HG02840 (cell line): Measurements from ENCODE around the gene S1PR3.

ENCODE experiments used
- ATAC-seq: cut with Tn5 transposase; IDR thresholded peaks from one replicate; pipeline ENCODE4 v1.9.1; 2021; ENCODE audit warnings: mild to moderate bottlenecking, moderate library complexity, moderate number of reproducible peaks; ENCODE audit not compliant: unreplicated experiment, low FRiP score

The S1PR3 gene

GRCh38 chr9:88966894-88967676 lies 24.2 kb upstream of the S1PR3 start:
- ATAC-seq: no peak

GRCh38 chr9:88968799-88969198 lies 22.5 kb upstream of the S1PR3 start:
- no peak for ATAC-seq

GRCh38 chr9:88969646-88970373 lies 21.5 kb upstream of the S1PR3 start:
- ATAC-seq: no peak

- no peak for ATAC-seq
These were observed 19.9 kb upstream of the S1PR3 start for GRCh38 chr9:88971131-88971960.

- no peak for ATAC-seq
These were observed 18.9 kb upstream of the S1PR3 start for GRCh38 chr9:88972401-88972800.

GRCh38 chr9:88973281-88974045 lies 17.8 kb upstream of the S1PR3 start:
- no peak for ATAC-seq

- ATAC-seq: no peak
These were observed 16.6 kb upstream of the S1PR3 start for GRCh38 chr9:88974641-88975040.

- no peak for ATAC-seq
These were observed 15.0 kb upstream of the S1PR3 start for GRCh38 chr9:88975966-88976889.

GRCh38 chr9:88976890-88977257 lies 14.4 kb upstream of the S1PR3 start:
- no peak for ATAC-seq

GRCh38 chr9:88978034-88978433 lies 13.2 kb upstream of the S1PR3 start:
- no peak for ATAC-seq

- no peak for ATAC-seq
These were observed 12.2 kb upstream of the S1PR3 start for GRCh38 chr9:88979021-88979420.

- no peak for ATAC-seq
These were observed 11.5 kb upstream of the S1PR3 start for GRCh38 chr9:88979791-88980190.

- no peak for ATAC-seq
These were observed 10.5 kb upstream of the S1PR3 start for GRCh38 chr9:88980740-88981203.

GRCh38 chr9:88983865-88984542 lies 7.3 kb upstream of the S1PR3 start:
- ATAC-seq: no peak

GRCh38 chr9:88984543-88984883 lies 6.8 kb upstream of the S1PR3 start:
- no peak for ATAC-seq

- no peak for ATAC-seq
These were observed 5.7 kb upstream of the S1PR3 start for GRCh38 chr9:88985616-88986015.

- ATAC-seq: no peak
These were observed 4.5 kb upstream of the S1PR3 start for GRCh38 chr9:88986776-88987175.

- no peak for ATAC-seq
These were observed 3.6 kb upstream of the S1PR3 start for GRCh38 chr9:88987661-88988060.
